H54 (cell line): ENCODE data around the gene RREB1.
"Not testable (repeated sequence)": the region's sequence is repeated elsewhere in the genome, so short reads cannot be mapped to it uniquely, and the experiment has no call there.

Experiments used
- DNase-seq: peaks from one replicate; pipeline ENCODE4 v3.0.0; 2011; ENCODE audit warnings: low spot score, mixed read lengths; ENCODE audit not compliant: insufficient read length
- FAIRE-seq: peaks from 3 replicates; lab custom pipeline; 2011; peaks lifted over from hg19 to GRCh38; lab: Jason Lieb, UNC
- POLR2A ChIP-seq: IDR thresholded peaks from 2 replicates; pipeline ENCODE4 v1.6.1; 2011; ENCODE audit warnings: low read depth, mild to moderate bottlenecking, low read length

The RREB1 gene

GRCh38 chr6:7251646-7252260, 144.0 kb downstream of the RREB1 start:
- no peak for DNase-seq
- FAIRE-seq = no peak
- TF ChIP-seq POLR2A = no peak

GRCh38 chr6:7252390-7252789, 144.6 kb downstream of the RREB1 start:
- FAIRE-seq (no peak), DNase-seq (no peak)
- TF ChIP-seq POLR2A = no peak

- DNase-seq (no peak), FAIRE-seq (no peak)
- TF ChIP-seq POLR2A = no peak
These were observed 147.4 kb downstream of the RREB1 start for GRCh38 chr6:7254980-7255835.

DNA sequence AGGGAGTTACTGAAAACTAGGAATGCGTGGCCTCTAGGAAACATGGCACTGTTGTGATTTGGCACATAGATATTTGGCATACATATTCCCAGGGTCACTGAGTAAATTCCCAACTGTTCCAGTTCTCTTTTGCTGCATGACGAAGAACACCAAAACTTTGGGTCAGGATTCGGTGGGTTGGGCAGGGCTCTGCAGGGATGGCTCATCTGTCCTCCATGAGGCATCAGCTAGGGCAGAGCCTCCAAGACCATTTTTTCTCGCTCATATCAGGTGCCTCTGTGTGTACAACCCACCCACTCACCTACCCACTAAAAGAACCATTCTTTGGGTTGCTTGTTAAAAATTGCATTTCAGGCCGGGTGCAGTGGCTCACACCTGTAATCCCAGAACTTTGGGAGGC, 148.2 kb downstream of the RREB1 start:
- FAIRE-seq = no peak
- no peak for TF ChIP-seq POLR2A
- no peak for DNase-seq

- TF ChIP-seq POLR2A = no peak
- no peak for DNase-seq
- FAIRE-seq = no peak
These were observed 149.0 kb downstream of the RREB1 start for GRCh38 chr6:7256785-7257184.

- DNase-seq (no peak), FAIRE-seq (no peak)
- no peak for TF ChIP-seq POLR2A
These were observed 149.9 kb downstream of the RREB1 start for GRCh38 chr6:7257521-7258230.

GRCh38 chr6:7258231-7258763, 150.5 kb downstream of the RREB1 start:
- FAIRE-seq = no peak
- TF ChIP-seq POLR2A = no peak

DNA sequence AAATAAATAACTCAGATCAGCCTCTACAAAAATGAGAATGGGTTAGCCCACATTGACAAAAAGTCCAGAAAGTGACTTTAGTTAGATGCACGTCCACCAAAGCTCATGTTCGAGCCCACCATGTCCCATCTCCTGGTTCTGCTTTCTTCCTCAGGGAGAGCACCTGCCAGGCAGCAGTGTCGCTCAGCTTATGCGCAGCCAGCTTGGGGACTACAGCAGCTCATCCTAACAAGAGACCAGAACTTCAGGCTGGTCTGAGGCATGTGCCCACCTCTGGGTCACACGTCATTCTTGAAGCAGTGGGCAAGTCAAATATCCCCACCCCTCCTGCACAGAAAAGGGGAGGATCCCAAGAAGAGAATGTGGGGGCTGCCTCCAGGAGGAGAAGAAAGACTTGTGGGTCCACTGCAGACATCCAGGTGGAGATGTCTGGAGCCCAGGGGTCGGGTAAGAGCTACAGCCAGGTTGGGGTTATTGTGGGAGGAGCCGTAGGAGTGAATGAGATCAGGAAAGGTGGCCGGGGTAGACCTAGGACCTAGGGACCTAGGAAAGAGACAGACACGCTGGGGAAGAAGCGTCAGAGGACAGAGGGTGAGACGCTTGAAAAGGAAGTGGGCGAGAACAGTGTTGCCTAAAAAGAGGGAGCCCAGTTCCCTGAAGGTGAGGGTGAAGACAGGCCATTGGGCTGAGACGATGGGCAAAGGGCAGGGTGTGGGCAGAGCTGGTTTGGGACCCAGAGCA, 152.7 kb downstream of the RREB1 start:
- TF ChIP-seq POLR2A = no peak
- DNase-seq (no peak), FAIRE-seq (no peak)

More at GRCh38 chr6:7258231-7258763, 150.5 kb downstream of the RREB1 start:
- no peak for DNase-seq

- DNase-seq = peak; percentile 95
- no peak for FAIRE-seq
- TF ChIP-seq POLR2A = peak; percentile 77
These were observed 153.5 kb downstream of the RREB1 start for GRCh38 chr6:7261032-7261841.

- TF ChIP-seq POLR2A = no peak
- DNase-seq (no peak), FAIRE-seq (no peak)
These were observed 154.2 kb downstream of the RREB1 start for GRCh38 chr6:7261852-7262461.

DNA sequence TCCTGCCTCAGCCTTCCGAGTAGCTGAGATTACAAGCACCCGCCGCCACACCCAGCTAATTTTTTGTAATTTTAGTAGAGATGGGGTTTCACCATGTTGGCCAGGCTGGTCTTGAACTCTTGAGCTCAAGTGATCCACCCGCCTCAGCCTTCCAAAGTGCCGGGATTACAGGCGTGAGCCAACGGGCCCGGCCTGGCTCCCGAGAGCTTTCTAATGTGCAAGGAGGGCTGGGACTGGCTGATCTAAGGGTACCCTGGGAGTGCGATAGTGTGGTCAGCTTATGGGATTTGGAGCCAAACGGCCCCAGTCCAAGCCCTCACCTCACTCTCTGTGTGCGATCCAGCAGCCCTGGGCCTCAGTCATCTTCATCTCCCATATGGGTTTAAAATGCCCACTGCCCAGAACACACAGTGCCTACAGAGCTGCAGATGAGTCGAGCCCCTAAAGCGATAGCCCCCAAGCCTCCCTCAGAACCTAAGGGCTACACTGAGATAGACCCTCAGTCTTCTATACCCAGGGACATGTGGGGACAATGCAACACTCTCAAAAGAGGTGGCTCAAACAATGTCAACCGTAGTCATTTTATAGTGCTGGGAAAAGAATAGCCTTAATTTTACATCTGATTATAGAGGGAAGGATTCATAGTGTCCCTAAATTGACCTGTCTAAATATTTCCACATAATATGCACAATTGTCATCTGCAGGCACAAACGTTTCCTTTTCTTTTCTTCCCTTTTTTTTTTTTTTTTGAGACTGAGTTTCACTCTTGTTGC, 155.2 kb downstream of the RREB1 start:
- no peak for FAIRE-seq
- no peak for TF ChIP-seq POLR2A

DNA sequence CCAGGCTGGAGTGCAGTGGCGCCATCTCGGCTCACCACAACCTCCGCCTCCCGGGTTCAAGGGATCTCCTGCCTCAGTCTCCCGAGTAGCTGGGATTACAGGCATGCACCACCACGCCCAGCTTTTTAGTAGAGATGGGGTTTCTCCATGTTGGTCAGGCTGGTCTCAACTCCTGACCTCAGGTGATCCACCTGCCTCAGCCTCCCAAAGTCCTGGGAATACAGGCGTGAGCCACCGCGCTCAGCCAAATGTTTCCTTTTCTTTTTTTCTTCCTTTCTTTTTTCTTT, 155.7 kb downstream of the RREB1 start:
- FAIRE-seq, DNase-seq: not testable (repeated sequence)

More for the DNA sequence above, 155.2 kb downstream of the RREB1 start:
- no peak for DNase-seq
